ENCODE data around the gene SEC62.

Gene SEC62

GRCh38 chr3:169966951-169967915 lies 626 bp downstream of the SEC62 start:
- DNase-seq (ENCODE audit: low read depth): no peak

GRCh38 chr3:169968224-169968885 lies 1.7 kb downstream of the SEC62 start:
- DNase-seq (ENCODE audit: low read depth): no peak

- no peak for DNase-seq (ENCODE audit: low read depth)
Observed at GRCh38 chr3:169969174-169970095, 2.8 kb downstream of the SEC62 start.

GRCh38 chr3:169970847-169971246 lies 4.2 kb downstream of the SEC62 start:
- DNase-seq (ENCODE audit: low read depth): no peak

- no peak for DNase-seq (ENCODE audit: low read depth)
Observed at GRCh38 chr3:169971522-169971921, 4.9 kb downstream of the SEC62 start.

- peak; percentile 61 for DNase-seq (ENCODE audit: low read depth)
Observed at GRCh38 chr3:169980055-169980454, 13.4 kb downstream of the SEC62 start.

GRCh38 chr3:169984292-169984691 lies 17.7 kb downstream of the SEC62 start:
- no peak for DNase-seq (ENCODE audit: low read depth)

- no peak for DNase-seq (ENCODE audit: low read depth)
Observed at GRCh38 chr3:169990431-169990830, 23.8 kb downstream of the SEC62 start.

GRCh38 chr3:169992156-169992555 lies 25.5 kb downstream of the SEC62 start:
- DNase-seq (ENCODE audit: low read depth): no peak

- DNase-seq (ENCODE audit: low read depth): no peak
Observed at GRCh38 chr3:169992781-169993180, 26.2 kb downstream of the SEC62 start.

- no peak for DNase-seq (ENCODE audit: low read depth)
Observed at GRCh38 chr3:169993761-169994160, 27.2 kb downstream of the SEC62 start.

- DNase-seq (ENCODE audit: low read depth): no peak
Observed at GRCh38 chr3:169996063-169996462, 29.5 kb downstream of the SEC62 start.

GRCh38 chr3:169998668-169999131 lies 32.1 kb downstream of the SEC62 start:
- peak; percentile 90 for DNase-seq (ENCODE audit: low read depth)

GRCh38 chr3:169999433-169999832 lies 32.8 kb downstream of the SEC62 start:
- DNase-seq (ENCODE audit: low read depth): no peak

GRCh38 chr3:170000051-170000450 lies 33.4 kb downstream of the SEC62 start:
- no peak for DNase-seq (ENCODE audit: low read depth)

- DNase-seq (ENCODE audit: low read depth): no peak
Observed at GRCh38 chr3:170002231-170002630, 35.6 kb downstream of the SEC62 start.

- no peak for DNase-seq (ENCODE audit: low read depth)
Observed at GRCh38 chr3:170002879-170003278, 36.3 kb downstream of the SEC62 start.

- no peak for DNase-seq (ENCODE audit: low read depth)
Observed at GRCh38 chr3:170003881-170004356, 37.3 kb downstream of the SEC62 start.

GRCh38 chr3:170007031-170007663 lies 40.5 kb downstream of the SEC62 start:
- DNase-seq (ENCODE audit: low read depth): peak; percentile 36

GRCh38 chr3:170010498-170010897 lies 43.9 kb downstream of the SEC62 start:
- no peak for DNase-seq (ENCODE audit: low read depth)

- DNase-seq (ENCODE audit: low read depth): no peak
Observed at GRCh38 chr3:170012683-170013400, 46.2 kb downstream of the SEC62 start.

Measured in HS-5 (cell line).